PC-9 (cell line): ENCODE results near the gene COL18A1. TPM values are rescaled to one million over a fixed set of nuclear protein-coding genes. Genes with fewer than 3 reads are reported as not detected.

Experiments
- BruUV-seq: library from RNA; stranded (reverse); fragments of 400-500 nt; replicated peaks from 2 replicates; lab custom pipeline; 2021; lab: Mats Ljungman, UMichigan
- CTCF ChIA-PET: fragments of 300-600 bp; sonication (Branson Sonifier 250); formaldehyde crosslinking; loops from one replicate; lab custom pipeline; 2022; ENCODE audit warnings: antibody characterized with exemption; lab: Charles Lee
- POLR2A ChIA-PET: fragments of 300-600 bp; sonication (Branson Sonifier 250); formaldehyde crosslinking; loops from one replicate; lab custom pipeline; 2022; ENCODE audit warnings: antibody characterized with exemption; ENCODE audit not compliant: unreplicated experiment; lab: Charles Lee
- DNase-seq, 2 experiments: peaks; one replicate each; pipeline versions ENCODE4 v3.0.0 to v3.0.0-alpha.2; 2015 to 2022; ENCODE audit warnings: mixed read lengths in 1 of 2
- H2AFZ ChIP-seq: fragments of 200-600 bp; sonication (generic); 2 replicates; pipeline ENCODE4 v1.8.1; 2017; ENCODE audit warnings: antibody characterized with exemption
- H3F3A ChIP-seq: fragments of 200-600 bp; sonication (generic); 2 replicates; pipeline ENCODE4 v1.8.1; 2017; ENCODE audit warnings: antibody characterized with exemption, mild to moderate bottlenecking, low read depth; ENCODE audit not compliant: insufficient read depth
- H3K27ac ChIP-seq: fragments of 200-600 bp; sonication (generic); 2 replicates; pipeline ENCODE4 v1.6.1; 2016; ENCODE audit warnings: mixed run types
- H3K27me3 ChIP-seq: fragments of 200-600 bp; sonication (generic); 2 replicates; pipeline ENCODE4 v1.6.1; 2016; ENCODE audit warnings: low read depth, mixed run types; ENCODE audit not compliant: insufficient read depth
- H3K36me3 ChIP-seq: fragments of 200-600 bp; sonication (generic); 2 replicates; pipeline ENCODE4 v1.6.1; 2016; ENCODE audit warnings: low read depth, mixed run types
- H3K4me1 ChIP-seq: fragments of 200-600 bp; sonication (generic); replicated peaks from 2 replicates; pipeline ENCODE4 v1.6.1; 2016; ENCODE audit warnings: mixed run types; ENCODE audit not compliant: insufficient read depth
- H3K4me2 ChIP-seq: fragments of 200-600 bp; sonication (generic); 2 replicates; pipeline ENCODE4 v1.6.1; 2017; ENCODE audit warnings: mixed run types
- H3K4me3 ChIP-seq: fragments of 200-600 bp; sonication (generic); 2 replicates; pipeline ENCODE4 v1.6.1; 2016; ENCODE audit warnings: mixed run types
- H3K79me2 ChIP-seq: fragments of 200-600 bp; sonication (generic); 2 replicates; pipeline ENCODE4 v1.6.1; 2017; ENCODE audit warnings: low read depth, mixed run types
- H3K9me2 ChIP-seq: fragments of 200-600 bp; sonication (generic); 2 replicates; pipeline ENCODE4 v1.8.1; 2017; ENCODE audit warnings: mild to moderate bottlenecking; ENCODE audit not compliant: insufficient read depth
- H3K9me3 ChIP-seq: fragments of 200-600 bp; sonication (generic); 2 replicates; pipeline ENCODE4 v1.8.1; 2016; ENCODE audit warnings: low read depth; ENCODE audit not compliant: insufficient read depth
- H4K20me1 ChIP-seq: fragments of 200-600 bp; sonication (generic); 2 replicates; pipeline ENCODE4 v1.8.1; 2017; ENCODE audit not compliant: insufficient read depth
- EZH2 ChIP-seq: fragments of 200-600 bp; sonication (generic); IDR thresholded peaks from 2 replicates; pipeline ENCODE4 v1.8.0; 2017; ENCODE audit warnings: antibody characterized with exemption, low read depth
- intact Hi-C: fragments of 100-400 bp; cut with micrococcal nuclease; formaldehyde crosslinking; loops from one replicate; pipeline ENCODE4 v1.10.0; 2022; ENCODE audit not compliant: unreplicated experiment
- total RNA-seq: library from RNA; stranded (reverse); gene quantifications from 2 replicates; pipeline ENCODE4 v1.2.3, GENCODE V29; 2021
- TF ChIP-seq, protein P1 (sequence below): fragments of 200-600 bp; sonication (generic); conservative IDR thresholded peaks from 2 replicates; pipeline ENCODE4 v1.6.1; 2017; ENCODE audit warnings: mixed run types, antibody characterized with exemption, mild to moderate bottlenecking, moderate library complexity

The COL18A1 gene
- total RNA-seq, 1 experiment from 2014 or later: 82.4 TPM

- no peaks in the 10 kb centered on the region for H3K27me3 ChIP-seq
- TF ChIP-seq, protein P1, sequence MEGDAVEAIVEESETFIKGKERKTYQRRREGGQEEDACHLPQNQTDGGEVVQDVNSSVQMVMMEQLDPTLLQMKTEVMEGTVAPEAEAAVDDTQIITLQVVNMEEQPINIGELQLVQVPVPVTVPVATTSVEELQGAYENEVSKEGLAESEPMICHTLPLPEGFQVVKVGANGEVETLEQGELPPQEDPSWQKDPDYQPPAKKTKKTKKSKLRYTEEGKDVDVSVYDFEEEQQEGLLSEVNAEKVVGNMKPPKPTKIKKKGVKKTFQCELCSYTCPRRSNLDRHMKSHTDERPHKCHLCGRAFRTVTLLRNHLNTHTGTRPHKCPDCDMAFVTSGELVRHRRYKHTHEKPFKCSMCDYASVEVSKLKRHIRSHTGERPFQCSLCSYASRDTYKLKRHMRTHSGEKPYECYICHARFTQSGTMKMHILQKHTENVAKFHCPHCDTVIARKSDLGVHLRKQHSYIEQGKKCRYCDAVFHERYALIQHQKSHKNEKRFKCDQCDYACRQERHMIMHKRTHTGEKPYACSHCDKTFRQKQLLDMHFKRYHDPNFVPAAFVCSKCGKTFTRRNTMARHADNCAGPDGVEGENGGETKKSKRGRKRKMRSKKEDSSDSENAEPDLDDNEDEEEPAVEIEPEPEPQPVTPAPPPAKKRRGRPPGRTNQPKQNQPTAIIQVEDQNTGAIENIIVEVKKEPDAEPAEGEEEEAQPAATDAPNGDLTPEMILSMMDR: no peak
- no peak for TF ChIP-seq EZH2
- CTCF ChIA-PET: no interaction called here
- H3K27ac ChIP-seq: 0 out of 2 replicates have a peak overlapping the region, but pooled peaks have one; percentile 3
- H3K79me2 ChIP-seq: no peaks in the 10 kb centered on the region
- intact Hi-C loops: no loop called here
- no peak overlapping the region for H3K4me3 ChIP-seq
- no peak overlapping the region for H3K4me2 ChIP-seq
- peaks cover 6% of the 10 kb centered on the region; the same call in 1 of the 2 replicates for H3K4me1 ChIP-seq
- DNase-seq: peak; percentile 38 to 53
- no TSS peak for BruUV-seq
- peaks cover 11% of the 10 kb centered on the region; the same call in 1 of the 2 replicates for H3F3A ChIP-seq
- no peak overlapping the region for H2AFZ ChIP-seq
- H4K20me1 ChIP-seq: no peaks in the 10 kb centered on the region
- H3K36me3 ChIP-seq: no peaks in the 10 kb centered on the region
- no peaks in the 10 kb centered on the region for H3K9me3 ChIP-seq
- no peaks in the 10 kb centered on the region for H3K9me2 ChIP-seq
- POLR2A ChIA-PET: no interaction called here
Observed at GRCh38 chr21:45378258-45378966, 26.6 kb upstream of the COL18A1 start.

DNA sequence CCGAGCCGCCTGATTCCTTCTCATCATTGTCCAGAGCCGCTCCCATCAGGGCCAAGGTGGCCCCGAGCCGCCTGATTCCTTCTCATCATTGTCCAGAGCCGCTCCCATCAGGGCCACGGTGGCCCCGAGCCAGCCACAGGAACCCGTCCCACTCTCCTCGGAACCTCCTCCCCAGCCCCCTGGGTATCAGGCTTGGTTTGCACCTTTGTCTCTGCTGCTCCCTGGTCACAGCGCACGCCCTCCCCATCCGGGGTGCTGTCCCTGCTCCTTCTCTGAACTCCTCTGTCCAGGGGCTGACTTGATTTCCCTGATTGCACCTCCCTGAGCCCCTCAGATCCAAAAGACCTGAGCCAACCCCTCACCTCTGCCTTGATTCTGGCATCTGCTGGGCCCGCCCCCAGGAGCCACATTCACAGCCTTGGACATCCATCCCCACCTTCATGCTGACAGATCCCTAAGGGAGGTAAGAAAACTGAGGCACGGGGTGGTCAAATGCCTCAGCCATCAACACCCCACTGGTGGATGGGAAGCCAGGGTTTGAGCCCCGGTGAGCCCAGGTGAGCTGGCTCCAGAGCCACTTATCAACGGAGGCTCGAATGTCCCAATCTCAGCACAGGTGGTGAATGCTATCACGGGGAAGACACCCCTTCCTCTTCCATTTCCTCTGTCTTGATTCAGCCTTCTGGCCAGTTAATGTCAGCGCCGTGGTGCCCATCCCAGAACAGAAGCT, 25.6 kb upstream of the COL18A1 start:
- H3K27ac ChIP-seq: no peak overlapping the region
- ChIA-PET CTCF (no interaction called here), POLR2A (no interaction called here)
- no peak for DNase-seq
- H4K20me1 ChIP-seq: no peaks in the 10 kb centered on the region
- H3K4me3 ChIP-seq: no peak overlapping the region
- H3K36me3 ChIP-seq: no peaks in the 10 kb centered on the region
- H3K4me2 ChIP-seq: no peak overlapping the region
- H3K9me3 ChIP-seq: no peaks in the 10 kb centered on the region
- H3F3A ChIP-seq: peaks cover 11% of the 10 kb centered on the region; the same call in 1 of the 2 replicates
- H3K9me2 ChIP-seq: no peaks in the 10 kb centered on the region
- H3K27me3 ChIP-seq: no peaks in the 10 kb centered on the region
- no TSS peak for BruUV-seq
- H2AFZ ChIP-seq: no peak overlapping the region
- H3K4me1 ChIP-seq: peaks cover 6% of the 10 kb centered on the region; the same call in 1 of the 2 replicates
- intact Hi-C loops: no loop called here
- no peaks in the 10 kb centered on the region for H3K79me2 ChIP-seq
- TF ChIP-seq, protein P1: no peak
- TF ChIP-seq EZH2: no peak

- H3K4me2 ChIP-seq: no peak overlapping the region
- H3F3A ChIP-seq: peaks cover 11% of the 10 kb centered on the region; the same call in 1 of the 2 replicates
- no peak for DNase-seq
- H3K4me3 ChIP-seq: no peak overlapping the region
- ChIA-PET POLR2A (no interaction called here), CTCF (no interaction called here)
- no peaks in the 10 kb centered on the region for H3K36me3 ChIP-seq
- H3K27ac ChIP-seq: no peak overlapping the region
- H3K9me3 ChIP-seq: no peaks in the 10 kb centered on the region
- intact Hi-C loops: no loop called here
- no peaks in the 10 kb centered on the region for H4K20me1 ChIP-seq
- no peaks in the 10 kb centered on the region for H3K27me3 ChIP-seq
- H3K4me1 ChIP-seq: peaks cover 6% of the 10 kb centered on the region; the same call in 1 of the 2 replicates
- TF ChIP-seq EZH2: no peak
- TF ChIP-seq, protein P1: no peak
- no peaks in the 10 kb centered on the region for H3K9me2 ChIP-seq
- no peak overlapping the region for H2AFZ ChIP-seq
- no TSS peak for BruUV-seq
- H3K79me2 ChIP-seq: no peaks in the 10 kb centered on the region
Observed at GRCh38 chr21:45379901-45380330, 25.0 kb upstream of the COL18A1 start.
